Hepatocyte (in vitro differentiated cells): ENCODE results near the gene NPLOC4. TPM values are rescaled to one million over a fixed set of nuclear protein-coding genes. Genes with fewer than 3 reads are reported as not detected.
A peak's percentile ranks its signal among the peaks of the same experiment; 100 is the strongest.

Source experiments
- DNase-seq: peaks from one replicate; pipeline ENCODE4 v3.0.0-alpha.2; 2016; ENCODE audit warnings: low spot score
- H2AFZ ChIP-seq: fragments of 200-600 bp; sonication (generic); 2 replicates; pipeline ENCODE4 v1.6.0; 2016; ENCODE audit warnings: antibody characterized with exemption, mild to moderate bottlenecking
- H3K27ac ChIP-seq: fragments of 200-600 bp; sonication (generic); 2 replicates; pipeline ENCODE4 v1.5.1; 2016; ENCODE audit warnings: mild to moderate bottlenecking
- H3K27me3 ChIP-seq: fragments of 200-600 bp; sonication (generic); 2 replicates; pipeline ENCODE4 v1.6.1; 2016
- H3K36me3 ChIP-seq: fragments of 200-600 bp; sonication (generic); replicated peaks from 2 replicates; pipeline ENCODE4 v1.5.1; 2016; ENCODE audit warnings: low read depth; ENCODE audit not compliant: insufficient read depth
- H3K4me1 ChIP-seq: fragments of 200-600 bp; sonication (generic); 2 replicates; pipeline ENCODE4 v1.5.1; 2016; ENCODE audit warnings: mild to moderate bottlenecking, moderate library complexity; ENCODE audit not compliant: insufficient read depth
- H3K4me2 ChIP-seq: fragments of 200-600 bp; sonication (generic); 2 replicates; pipeline ENCODE4 v1.6.0; 2016
- H3K4me3 ChIP-seq: fragments of 200-600 bp; sonication (generic); 2 replicates; pipeline ENCODE4 v1.5.1; 2016; ENCODE audit warnings: mild to moderate bottlenecking
- H3K79me2 ChIP-seq: fragments of 200-600 bp; sonication (generic); 2 replicates; pipeline ENCODE4 v1.6.0; 2017; ENCODE audit warnings: mild to moderate bottlenecking
- H3K9me2 ChIP-seq: fragments of 200-600 bp; sonication (generic); replicated peaks from 2 replicates; pipeline ENCODE4 v1.6.0; 2017; ENCODE audit warnings: mild to moderate bottlenecking; ENCODE audit not compliant: insufficient read depth
- H3K9me3 ChIP-seq: fragments of 200-600 bp; sonication (generic); 2 replicates; pipeline ENCODE4 v1.5.1; 2016; ENCODE audit warnings: low read depth, mild to moderate bottlenecking
- H4K20me1 ChIP-seq: fragments of 200-600 bp; sonication (generic); 2 replicates; pipeline ENCODE4 v1.6.0; 2016; ENCODE audit warnings: mild to moderate bottlenecking; ENCODE audit not compliant: insufficient read depth, poor library complexity, severe bottlenecking
- EZH2 ChIP-seq: fragments of 200-600 bp; sonication (generic); IDR thresholded peaks from 2 replicates; pipeline ENCODE4 v1.6.1; 2016; ENCODE audit warnings: antibody characterized with exemption, mild to moderate bottlenecking, borderline replicate concordance
- EZH2phosphoT487 ChIP-seq: fragments of 200-600 bp; sonication (generic); IDR thresholded peaks from one replicate; pipeline ENCODE4 v1.6.1; 2018; ENCODE audit warnings: antibody characterized with exemption, mild to moderate bottlenecking, low read depth, moderate library complexity; ENCODE audit not compliant: unreplicated experiment, severe bottlenecking
- WGBS: methylation state at CpG from one replicate; pipeline ENCODE4 v1.1.6; 2016; ENCODE audit warnings: low lambda C conversion rate; ENCODE audit errors: missing lambda C conversion rate; 5-methylcytosine and 5-hydroxymethylcytosine counted together
- polyA plus RNA-seq: library from polyadenylated mRNA; unstranded; fragments of >200 nt; fragmentation: Nextera tagmentation; extraction: Ambion mirVana; gene quantifications from 2 replicates; pipeline ENCODE4 v1.2.1, GENCODE V29; 2016
- total RNA-seq: library from RNA; depleted of rRNA; stranded (reverse); fragments of >200 nt; gene quantifications from 2 replicates; pipeline ENCODE4 v1.2.3, GENCODE V29; 2014
- TF ChIP-seq, protein P1 (sequence below): fragments of 200-600 bp; sonication (generic); IDR thresholded peaks from 2 replicates; pipeline ENCODE4 v1.5.1; 2016; ENCODE audit warnings: antibody characterized with exemption, mild to moderate bottlenecking; ENCODE audit not compliant: poor library complexity

NPLOC4 gene
- total and polyA plus RNA-seq, 2 experiments from 2014 or later = 53.7 to 54.6 TPM

DNA sequence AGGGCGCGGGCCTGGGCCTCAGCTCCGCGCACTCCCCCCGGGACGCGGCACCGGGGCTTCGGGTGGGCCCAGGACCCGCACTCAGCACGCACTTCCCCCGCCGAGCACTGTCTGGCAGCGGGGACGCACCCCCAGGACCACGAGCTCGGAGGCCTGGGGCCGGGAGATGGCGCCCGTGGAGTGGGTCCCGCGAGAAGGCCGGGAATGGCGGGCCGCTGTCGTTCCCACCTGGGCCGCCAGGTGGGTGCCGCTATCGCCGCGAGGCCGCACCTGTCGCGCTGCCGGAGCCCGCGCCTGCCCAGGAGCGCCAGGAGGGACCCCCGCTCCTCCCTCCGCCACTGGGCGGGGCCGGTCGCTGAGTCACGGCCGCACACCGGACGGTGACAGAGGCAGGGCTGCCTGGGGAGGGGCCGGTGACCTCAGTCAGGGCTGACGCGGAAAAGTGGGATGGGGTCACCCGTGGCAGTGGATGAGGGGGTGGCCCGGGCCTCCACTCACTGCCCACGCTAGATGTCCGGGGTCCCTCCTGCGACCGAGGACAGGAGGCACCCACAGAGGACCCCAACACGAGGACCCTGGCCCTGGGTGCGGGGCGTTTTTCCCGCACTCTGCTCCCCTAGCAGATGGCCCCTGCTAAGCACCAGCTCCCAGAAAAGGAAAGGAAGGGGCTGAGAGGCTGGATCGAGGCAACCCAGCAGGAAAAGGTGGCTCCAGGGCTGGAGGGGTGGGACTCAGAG, 117.5 kb downstream of the NPLOC4 start:
- peaks cover 16% of the 10 kb centered on the region for H4K20me1 ChIP-seq
- H2AFZ ChIP-seq = no peak overlapping the region
- H3K9me2 ChIP-seq = no peaks in the 10 kb centered on the region
- H3K4me2 ChIP-seq = peak overlapping the region; percentile 100
- H3K9me3 ChIP-seq = no peaks in the 10 kb centered on the region
- peaks cover 4% of the 10 kb centered on the region for H3K27me3 ChIP-seq
- H3K79me2 ChIP-seq = peaks cover 28% of the 10 kb centered on the region
- peak overlapping the region; percentile 94 for H3K27ac ChIP-seq
- peak; percentile 93 for DNase-seq
- no peaks in the 10 kb centered on the region for H3K36me3 ChIP-seq
- H3K4me1 ChIP-seq = peaks cover 51% of the 10 kb centered on the region
- peak overlapping the region; percentile 49 for H3K4me3 ChIP-seq
- WGBS = 5% methylated on average over 45 of the region's 61 CpGs
- TF ChIP-seq EZH2phosphoT487 (no peak), EZH2 (no peak)
- TF ChIP-seq, protein P1, sequence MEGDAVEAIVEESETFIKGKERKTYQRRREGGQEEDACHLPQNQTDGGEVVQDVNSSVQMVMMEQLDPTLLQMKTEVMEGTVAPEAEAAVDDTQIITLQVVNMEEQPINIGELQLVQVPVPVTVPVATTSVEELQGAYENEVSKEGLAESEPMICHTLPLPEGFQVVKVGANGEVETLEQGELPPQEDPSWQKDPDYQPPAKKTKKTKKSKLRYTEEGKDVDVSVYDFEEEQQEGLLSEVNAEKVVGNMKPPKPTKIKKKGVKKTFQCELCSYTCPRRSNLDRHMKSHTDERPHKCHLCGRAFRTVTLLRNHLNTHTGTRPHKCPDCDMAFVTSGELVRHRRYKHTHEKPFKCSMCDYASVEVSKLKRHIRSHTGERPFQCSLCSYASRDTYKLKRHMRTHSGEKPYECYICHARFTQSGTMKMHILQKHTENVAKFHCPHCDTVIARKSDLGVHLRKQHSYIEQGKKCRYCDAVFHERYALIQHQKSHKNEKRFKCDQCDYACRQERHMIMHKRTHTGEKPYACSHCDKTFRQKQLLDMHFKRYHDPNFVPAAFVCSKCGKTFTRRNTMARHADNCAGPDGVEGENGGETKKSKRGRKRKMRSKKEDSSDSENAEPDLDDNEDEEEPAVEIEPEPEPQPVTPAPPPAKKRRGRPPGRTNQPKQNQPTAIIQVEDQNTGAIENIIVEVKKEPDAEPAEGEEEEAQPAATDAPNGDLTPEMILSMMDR = peak; percentile 45

DNA sequence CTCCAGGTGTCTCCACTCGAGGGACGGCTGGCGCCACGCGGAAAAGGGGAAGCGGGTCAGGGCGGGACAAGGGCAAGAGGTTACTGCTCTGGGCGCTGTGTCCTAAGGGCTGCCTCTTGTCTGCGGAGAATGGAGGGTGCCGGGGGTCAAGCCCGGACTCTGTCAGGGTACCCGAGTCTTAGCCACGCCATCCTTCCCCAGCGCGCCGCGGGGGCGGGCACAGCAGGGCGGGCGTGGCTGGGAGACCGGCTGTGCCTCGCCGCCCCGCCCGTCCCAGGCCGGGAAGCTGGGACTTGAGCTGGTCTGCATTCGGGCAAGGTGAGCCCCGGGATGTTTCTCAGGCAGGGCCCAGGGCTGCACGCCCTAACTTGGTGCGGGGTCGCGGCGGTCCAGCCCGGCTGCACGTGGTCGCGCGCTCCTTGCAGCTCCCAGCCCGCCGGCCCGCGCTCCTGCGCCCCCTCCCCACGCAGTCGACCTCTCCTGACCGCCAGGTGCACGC, 118.1 kb downstream of the NPLOC4 start:
- Histone ChIP-seq H2AFZ (no peak overlapping the region), H3K9me3 (no peaks in the 10 kb centered on the region), H3K36me3 (no peaks in the 10 kb centered on the region), H3K4me2 (peak overlapping the region; percentile 100), H3K79me2 (peaks cover 33% of the 10 kb centered on the region), H3K4me1 (peaks cover 56% of the 10 kb centered on the region), H4K20me1 (peaks cover 16% of the 10 kb centered on the region), H3K27ac (peak overlapping the region; percentile 87), H3K9me2 (no peaks in the 10 kb centered on the region), H3K27me3 (peaks cover 4% of the 10 kb centered on the region), H3K4me3 (peak overlapping the region; percentile 49)
- 5% methylated on average over 24 of the region's 47 CpGs for WGBS
- peak; percentile 81 for DNase-seq
- TF ChIP-seq EZH2 (no peak), EZH2phosphoT487 (no peak)
- TF ChIP-seq, protein P1 = no peak

DNA sequence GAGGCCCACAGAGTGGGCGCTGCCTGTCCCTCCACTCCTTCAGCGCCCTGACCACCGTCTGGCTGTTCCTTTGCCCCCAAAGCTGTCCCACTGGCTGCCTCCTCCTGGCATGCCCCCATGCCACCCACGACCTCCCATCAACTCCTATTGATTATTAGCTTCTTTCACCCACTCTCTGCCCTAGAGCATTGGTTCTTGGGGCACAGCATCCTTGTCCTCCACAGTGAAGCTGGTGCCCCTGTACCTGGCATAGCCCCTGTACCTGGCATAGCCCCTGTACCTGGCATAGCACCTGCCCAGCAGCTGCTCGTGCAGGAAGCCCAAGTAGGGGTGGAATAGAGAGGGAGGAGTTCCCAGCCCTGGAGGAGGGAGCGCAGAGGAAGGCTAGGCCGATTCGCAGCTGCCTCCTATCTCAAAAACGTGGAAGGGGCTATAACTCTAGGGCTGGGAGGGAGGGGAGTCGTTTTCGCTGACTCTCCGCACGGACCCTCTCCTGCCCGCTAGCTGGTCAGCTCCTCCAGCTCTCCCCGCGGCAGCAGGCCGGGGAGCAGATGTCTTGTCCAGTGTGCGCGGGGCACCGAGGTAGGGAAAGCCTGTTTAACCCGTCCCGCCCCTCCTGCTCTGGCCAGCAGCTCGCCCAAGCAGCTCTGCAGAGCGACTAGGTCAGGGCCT, 118.7 kb downstream of the NPLOC4 start:
- Histone ChIP-seq H3K4me1 (peaks cover 56% of the 10 kb centered on the region), H2AFZ (no peak overlapping the region), H3K27me3 (peaks cover 4% of the 10 kb centered on the region), H3K27ac (peak overlapping the region; percentile 87), H3K4me3 (no peak overlapping the region), H3K79me2 (peaks cover 35% of the 10 kb centered on the region), H4K20me1 (peaks cover 16% of the 10 kb centered on the region), H3K4me2 (peak overlapping the region; percentile 100), H3K9me3 (no peaks in the 10 kb centered on the region), H3K9me2 (no peaks in the 10 kb centered on the region), H3K36me3 (no peaks in the 10 kb centered on the region)
- 28% methylated on average over 16 of the region's 24 CpGs for WGBS
- DNase-seq = no peak
- TF ChIP-seq, protein P1 = no peak
- no peak for TF ChIP-seq EZH2
- TF ChIP-seq EZH2phosphoT487 = no peak
